HG02759 (cell line): ENCODE results near the gene GSE1.

Experiments
- ATAC-seq: cut with Tn5 transposase; IDR thresholded peaks from one replicate; pipeline ENCODE4 v1.9.1; 2021; ENCODE audit warnings: mild to moderate bottlenecking, moderate library complexity; ENCODE audit not compliant: unreplicated experiment

The GSE1 gene

DNA sequence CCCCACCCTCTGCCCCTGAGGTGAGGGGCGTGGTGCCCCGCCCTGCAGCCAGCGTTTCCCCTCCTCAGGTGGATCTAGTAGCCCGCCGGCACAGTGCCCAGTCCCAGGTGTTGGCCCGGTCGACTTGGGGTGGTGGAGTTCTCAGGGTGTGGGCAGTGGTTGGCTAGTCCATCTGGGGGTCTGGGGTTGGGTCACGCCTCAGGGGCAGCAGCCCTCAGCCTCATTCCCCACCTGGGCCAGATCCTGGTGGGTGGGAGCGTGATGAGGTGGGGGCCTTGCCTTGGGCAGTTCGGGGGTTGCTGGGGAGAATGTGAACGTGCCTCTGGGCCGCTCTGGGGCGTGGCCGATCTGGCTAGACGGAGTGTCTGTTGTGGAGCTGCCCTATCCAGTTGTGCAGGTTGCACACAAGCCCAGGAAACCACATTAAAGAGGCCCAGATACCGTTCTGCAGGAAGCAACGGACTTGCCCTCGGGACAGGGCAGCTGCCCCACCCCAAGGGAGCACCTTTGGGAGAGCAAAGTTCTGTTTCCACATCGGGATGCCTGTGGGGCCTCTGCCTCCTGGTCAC is 32.0 kb downstream of the GSE1 start:
- ATAC-seq, result no peak

DNA sequence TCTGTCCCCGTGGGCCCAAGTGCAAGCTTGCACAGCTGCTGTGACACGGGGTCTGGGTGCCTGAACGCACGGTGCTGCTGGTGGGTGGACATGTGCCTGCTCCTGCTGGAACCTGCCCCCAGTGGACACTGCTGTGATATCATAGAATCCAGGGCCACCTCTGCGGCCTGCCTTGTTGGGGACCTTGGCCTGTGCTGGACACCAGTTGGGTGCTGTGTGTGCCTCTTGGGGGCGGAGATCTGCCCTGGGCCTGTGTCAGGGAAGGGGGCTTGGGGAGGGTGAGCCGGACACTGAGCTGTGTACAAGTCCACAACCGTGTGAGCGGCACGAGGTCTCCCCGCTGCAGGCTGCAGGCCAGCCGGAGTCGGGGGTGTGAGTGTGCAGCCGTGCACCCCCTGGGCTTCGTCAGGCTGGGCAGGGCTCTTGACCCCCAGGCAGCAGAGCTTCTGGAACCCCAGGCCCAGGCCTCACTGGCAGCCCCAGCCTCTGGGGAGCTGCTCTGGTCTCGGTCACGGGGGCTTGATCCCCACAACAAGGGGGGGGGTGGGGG is 33.3 kb downstream of the GSE1 start:
- no peak for ATAC-seq

DNA sequence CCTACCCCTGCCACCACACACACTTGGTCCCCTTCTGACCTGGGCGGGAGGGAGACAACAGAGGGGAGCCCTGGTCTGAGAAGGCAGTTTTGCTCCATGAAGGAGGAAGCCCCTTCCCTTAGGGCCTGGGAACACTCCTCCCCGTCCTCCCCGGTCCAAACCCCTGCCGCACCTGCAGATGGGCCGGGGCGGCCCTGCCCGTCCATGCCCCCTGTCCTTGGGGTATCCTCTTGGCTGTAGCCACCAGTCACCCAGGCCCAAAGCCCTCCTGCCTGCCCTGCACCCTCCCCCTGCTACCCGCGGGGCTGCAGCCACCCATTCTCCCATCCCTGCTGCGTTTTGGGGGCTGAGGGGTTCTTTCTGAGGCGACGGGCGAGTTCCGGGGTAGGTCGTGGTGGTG is 33.9 kb downstream of the GSE1 start:
- no peak for ATAC-seq

DNA sequence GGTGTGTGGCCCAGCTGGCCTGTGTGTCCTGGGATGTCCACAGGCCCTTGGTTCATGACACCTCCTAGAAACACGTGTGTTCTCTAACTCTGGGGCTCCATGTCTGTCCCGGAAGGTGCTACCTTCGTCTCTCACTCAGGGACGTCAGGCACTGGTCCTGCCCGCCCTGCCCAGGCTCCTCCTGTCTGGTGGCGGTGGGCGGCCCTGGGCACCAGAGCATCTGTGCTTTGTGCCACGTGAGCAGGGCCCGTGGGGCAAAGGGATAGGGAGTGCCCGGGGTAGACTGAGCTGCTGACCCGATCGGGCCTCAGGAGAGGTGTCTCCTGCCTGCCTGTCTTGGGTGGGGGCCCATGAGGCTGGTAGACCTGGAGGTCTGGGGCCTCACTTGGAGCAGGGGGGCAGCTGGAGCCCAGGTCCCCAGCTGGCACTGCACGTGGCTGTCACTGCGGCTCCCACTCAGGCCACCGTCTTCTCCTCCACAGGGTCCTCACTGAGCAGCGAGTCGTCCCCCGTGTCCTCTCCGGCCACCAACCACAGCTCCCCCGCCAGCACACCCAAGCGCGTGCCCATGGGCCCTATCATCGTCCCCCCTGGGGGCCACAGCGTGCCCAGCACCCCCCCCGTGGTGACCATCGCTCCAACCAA is 35.1 kb downstream of the GSE1 start:
- no peak for ATAC-seq

DNA sequence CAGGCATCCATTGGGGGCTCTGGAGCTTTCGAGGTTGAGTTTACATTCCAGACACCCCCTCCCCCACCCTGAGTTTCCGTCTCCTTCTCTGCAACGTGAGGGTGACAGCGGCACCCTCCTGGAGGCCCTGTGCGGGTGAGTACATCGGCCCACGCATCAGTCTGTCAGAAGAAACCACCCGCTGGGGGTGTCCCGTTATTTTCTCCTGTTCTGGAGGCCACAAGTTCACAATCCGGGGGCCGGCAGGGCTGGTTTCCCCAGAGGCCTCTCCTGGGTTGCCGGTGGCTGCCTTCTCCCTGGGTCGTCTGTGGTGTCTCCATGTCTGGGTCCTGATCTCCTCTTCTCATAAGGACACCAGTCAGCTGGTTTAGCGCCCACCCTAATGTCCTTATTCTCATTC is 35.7 kb downstream of the GSE1 start:
- ATAC-seq, result no peak

DNA sequence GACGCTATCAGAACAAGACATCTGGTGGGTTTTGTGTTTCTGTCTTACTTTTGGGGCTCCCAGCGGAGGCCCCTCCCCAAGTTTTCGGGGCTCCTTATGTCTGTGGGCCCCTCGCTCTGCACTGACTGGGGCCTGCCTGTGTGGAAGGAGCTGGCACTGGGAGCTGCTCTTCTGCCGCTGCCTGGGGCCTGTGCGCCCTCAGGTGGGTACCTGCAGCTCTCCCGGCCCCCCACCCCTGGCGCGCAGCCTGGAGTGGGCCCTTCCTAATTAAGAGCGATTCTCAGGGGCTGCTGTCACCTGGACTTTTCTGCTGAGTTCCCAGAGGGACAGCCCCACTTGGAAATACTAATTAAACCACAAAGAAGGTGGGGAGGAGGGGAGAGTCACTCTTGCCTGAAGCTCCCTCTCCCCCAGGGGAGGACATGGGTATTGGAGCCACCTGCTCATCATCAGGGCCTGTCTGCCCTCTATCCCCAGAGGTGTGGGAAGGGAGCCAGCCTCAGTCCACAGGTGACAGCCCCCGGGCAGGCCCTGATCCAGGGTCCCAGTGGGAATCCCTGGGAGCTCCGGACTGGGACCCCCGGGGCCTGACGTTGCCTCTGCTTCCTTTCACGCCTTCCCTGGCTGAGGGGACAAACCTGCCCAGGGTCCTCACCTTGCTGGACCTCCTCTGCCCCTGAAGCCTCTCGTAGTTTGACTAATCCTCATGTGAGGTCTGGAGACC is 36.5 kb downstream of the GSE1 start:
- no peak for ATAC-seq

DNA sequence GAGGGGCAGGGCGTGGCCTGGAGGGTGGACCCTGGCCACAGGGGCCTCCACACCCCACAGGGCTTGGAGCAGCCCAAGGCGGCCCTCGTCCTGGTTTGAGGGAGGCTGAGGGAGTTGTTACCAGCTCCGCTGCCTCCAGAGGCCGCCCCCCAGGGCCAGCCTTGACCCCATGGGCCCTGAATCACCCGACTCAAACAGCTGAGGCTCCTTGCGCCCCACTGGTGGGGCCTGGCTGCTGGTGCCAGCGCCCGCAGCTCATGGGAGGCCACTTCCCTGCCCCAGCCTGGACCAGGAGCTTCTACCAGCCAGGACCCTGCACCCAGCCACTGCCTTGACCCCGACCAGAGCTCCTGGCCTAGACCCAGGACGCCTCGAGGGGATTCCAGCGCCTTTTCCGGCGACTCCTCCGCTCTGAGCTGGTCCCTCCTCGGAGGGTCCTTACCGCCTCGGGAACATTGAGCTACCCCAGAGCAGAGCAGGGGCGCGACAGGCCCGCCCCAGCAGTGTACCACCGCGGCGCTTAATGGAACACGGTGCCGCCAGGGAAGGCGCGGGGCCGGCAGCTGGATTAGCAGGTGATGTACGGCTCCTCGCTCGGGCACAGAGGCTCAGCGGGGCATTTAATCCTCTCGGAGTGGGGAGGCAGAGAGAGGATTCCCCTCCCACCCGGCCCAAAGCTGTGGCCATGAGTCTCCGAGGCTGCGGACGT is 37.2 kb downstream of the GSE1 start:
- no peak for ATAC-seq

DNA sequence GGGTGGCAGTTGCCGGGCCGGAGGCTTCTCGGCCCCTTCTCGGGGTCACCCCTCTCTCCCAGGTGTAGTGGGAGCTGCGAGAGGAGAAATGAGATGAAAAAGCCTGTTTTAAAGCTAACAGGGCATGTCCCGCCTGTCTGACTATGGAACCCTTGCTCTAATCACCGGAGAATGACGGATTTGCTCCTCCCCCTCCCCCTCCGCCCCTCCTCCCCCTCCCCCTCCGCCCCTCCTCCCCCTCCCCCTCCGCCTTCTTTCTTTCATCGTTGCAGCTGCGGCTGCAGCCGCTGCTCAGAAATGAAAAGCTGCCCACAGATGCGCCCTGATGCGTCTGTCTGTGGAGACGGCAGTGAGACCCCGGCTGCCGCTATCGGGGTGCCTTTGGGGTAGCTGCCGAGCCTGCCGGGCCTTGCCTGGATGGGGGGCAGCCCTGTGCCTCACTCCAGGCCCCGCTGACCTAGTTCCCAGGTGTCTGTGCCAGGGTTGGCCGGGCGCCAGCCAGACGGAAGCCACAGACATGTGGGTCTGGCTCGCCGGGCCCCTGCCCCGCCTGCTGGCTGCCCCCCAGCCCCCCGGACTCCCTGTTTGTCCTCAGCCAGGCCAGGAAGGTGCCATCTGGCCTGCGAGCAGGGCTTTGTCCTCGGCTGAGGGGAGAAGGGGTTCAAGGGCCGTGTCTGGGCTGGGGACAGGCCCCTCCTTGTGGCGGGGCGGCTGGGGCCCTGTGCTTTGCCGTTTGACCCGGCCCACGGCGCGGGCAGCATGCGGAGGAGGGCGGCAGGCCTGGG is 37.9 kb downstream of the GSE1 start:
- no peak for ATAC-seq

DNA sequence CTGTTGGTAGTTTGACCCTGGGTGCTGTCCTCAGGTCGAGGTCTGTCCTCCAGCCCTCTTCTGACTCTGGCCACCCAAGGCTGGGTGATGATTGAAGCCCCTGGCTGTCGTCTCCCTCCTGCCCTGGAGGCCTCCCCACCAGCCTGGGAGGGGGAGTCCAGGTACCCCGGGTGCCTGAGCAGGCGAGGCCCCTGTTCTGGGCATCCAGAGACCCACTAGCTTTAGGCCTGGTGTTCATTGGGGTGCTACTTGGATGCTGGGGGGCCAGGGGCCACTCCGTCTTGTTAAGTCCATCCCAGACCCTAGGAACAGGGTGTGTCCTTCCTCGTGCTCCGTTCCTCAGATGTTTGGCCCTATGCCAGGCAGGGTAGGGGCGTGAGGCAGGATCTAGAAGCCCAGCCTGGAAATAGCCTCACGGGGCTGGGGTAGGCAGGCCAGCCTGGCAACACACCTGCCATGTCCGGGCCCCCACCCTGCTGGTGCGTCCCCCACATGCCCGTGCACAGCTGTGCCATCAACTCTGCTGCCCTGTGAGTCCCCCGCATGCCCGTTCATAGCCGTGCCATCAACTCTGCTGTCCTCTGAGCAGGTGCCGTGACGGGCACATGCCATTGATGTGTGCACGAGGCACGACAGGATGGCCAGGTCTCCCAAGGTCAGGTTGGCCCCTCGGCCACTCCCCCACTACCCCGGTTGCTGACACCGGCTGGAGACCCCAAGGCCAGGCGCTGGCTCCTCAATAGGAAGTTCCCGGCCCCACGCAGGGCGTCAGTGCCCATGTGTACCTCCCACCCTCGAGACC is 38.7 kb downstream of the GSE1 start:
- no peak for ATAC-seq

DNA sequence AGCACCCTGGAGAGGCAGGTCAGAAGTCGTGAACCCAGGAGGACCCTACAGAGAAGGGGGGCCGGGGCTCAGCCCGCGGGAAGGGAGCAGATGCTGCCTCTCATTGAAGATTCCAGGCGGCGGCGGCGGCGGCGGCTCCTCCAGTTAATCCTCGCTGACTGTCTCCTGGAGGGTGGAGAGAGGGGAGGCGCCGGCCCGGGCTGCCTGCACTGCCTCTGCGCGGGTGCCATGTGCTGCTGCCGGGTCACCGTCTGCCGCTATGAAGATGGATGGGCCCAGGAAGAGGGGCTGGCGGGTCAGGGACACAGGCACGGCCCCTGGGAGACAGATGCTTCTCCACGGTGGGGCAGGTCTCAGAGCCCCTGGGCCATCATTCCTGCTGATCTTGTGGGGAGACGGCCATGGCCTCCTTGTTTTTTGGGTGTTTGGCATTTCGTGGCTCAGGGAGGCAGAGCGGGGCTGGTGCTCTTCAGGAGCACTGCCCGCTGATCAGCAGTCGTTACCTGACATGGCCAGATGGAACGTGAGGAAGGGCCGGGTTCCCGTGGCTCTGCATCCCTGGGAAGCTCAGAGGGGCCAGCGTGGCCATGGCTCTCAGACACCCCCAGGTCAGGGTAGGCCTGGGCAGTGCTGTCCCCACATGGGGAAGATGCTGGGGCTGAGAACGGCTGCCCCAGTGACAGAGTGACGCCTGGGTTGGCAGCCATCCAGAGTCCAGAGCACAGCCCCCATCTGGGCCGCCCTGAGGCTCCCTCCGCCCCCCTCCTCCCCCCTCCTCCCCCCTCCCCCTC is 39.5 kb downstream of the GSE1 start:
- no peak for ATAC-seq

DNA sequence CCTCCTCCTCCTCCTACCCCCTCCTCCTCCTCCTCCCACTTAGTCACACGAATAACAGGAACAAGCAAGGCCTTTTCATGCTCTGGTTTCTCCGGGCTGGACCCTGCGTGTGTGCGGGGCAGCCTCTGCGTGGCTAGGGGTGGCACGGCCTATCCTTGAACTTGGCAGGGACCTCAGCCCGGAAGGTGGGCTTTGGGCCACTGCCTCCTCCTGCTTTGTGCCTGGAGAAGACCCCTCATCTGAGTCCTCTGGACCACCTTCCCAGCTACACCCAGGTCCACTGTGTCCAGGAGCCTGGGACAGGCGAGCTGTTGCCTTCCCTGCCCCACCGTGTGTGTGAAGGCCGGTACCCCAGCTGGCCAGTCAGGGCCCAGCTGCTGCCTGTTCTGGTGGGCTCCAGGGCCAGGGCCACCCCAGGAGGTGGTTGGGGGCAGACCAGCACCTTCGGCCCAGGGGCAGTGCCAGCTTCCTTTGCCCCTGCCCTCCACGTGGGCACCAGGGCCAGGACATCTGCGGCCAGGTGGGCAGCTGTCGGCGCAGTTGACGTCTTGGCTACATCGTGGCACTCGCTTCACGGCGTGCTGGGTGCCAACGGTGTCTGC is 40.3 kb downstream of the GSE1 start:
- no peak for ATAC-seq

DNA sequence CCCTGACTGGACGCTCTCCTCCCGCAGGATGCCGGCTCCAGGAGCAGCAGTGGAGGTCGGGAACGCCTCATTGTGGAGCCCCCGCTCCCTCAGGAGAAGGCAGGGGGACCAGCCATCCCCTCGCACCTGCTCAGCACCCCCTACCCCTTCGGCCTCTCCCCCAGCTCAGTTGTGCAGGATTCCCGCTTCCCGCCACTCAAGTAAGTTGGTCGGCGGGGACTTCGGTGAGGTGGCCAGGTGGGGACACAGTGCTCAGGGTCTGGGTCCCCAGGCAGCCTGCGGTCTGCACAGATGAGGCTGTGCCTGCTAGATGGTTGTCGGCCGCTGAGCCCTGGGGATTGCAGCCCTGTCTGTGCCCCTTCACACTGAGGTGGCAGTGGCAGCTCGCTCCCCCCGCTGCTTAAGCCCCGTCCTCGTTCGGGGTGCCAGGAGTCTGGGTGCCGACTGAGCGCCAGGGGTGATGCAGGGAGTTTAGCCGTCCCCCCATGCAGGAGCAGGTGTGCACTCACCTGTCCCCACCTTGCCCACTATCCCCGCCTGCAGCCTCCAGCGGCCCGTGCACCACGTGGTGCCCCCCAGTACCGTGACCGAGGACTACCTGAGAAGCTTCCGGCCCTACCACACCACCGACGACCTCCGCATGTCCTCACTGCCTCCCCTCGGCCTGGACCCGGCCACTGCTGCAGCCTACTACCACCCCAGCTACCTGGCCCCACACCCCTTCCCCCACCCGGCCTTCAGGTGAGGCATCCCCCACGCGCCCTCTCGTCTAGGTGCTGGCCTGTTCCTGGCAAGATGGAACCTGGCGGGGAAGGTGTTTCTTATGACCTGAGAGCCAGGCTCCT is 41.4 kb downstream of the GSE1 start:
- ATAC-seq, result no peak

DNA sequence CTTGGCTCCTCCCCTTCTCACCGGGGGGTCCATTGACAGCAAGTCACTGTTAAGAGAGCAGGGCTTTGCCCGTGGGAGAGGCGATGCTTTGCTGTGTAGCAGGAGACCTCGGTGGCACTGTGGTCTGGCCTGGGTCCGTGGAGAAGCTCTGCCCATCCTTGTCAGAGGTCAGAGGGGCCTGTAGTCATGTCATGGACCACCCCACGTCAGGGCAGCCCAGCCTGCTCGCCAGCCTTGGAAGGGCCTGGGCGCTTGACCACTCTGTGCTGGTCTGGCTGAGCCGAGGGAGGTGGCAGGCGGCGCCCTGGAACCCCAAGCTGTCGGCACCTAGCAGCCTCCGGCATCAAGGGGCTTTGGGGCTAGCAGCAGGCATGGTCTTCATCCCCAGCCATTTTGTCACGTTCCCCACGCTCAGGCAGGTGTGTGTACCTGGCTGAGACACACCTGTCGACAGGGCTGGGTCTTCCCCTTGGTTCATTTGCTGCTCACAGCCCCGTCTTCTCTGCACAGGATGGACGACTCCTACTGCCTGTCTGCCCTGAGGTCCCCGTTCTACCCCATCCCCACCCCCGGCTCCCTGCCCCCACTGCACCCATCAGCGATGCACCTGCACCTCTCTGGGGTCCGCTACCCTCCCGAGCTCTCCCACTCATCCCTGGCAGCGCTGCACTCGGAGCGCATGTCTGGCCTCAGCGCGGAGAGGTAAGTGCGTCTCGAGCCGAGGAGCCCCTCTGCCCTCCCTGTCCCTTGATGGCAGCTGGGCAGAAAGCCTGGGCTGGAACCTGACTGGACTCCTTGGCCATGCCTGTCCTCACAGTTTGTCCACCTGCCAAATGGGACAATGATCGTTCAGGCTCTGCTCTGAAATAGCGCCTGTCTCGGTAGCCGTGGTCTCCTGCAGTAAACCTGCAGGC is 42.4 kb downstream of the GSE1 start:
- ATAC-seq, result no peak

DNA sequence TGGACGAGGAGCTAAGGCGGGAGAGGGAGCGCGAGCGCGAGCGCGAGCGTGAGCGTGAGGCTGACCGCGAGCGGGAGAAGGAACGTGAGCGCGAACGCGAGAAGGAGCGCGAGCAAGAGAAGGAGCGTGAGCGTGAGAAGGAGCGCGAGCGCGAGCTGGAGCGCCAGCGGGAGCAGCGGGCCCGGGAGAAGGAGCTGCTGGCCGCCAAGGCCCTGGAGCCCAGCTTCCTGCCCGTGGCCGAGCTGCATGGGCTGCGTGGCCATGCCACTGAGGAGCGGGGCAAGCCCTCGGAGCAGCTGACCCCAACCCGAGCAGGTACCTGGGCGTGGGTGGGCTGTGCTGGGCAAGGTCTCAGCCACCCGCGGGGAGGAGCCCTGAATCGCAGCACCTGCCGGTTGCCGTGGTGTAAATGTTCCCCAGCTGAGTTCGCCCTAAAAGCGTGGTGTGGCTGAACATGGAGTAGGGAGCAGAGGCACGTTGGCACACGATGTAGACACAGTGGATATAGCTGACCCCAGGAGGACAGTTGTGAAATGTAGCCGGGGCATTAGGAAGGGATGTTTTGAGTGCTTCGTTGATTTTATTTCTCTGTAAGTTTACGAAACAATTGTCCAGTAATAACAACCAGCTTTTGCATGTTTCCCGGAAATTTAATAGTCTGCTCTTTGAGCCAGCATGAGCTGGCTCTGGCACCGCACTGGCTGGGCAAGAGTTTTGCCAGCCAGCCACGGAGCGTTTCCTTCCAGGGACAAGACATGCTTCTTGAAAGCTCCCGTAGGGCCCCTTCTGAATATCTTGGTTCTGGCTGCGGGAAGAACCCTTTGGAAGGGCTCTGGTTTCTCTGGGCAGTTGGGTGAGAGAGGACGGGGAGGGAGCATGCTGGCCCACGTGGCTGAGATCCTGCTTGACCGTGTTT is 43.5 kb downstream of the GSE1 start:
- no peak for ATAC-seq

DNA sequence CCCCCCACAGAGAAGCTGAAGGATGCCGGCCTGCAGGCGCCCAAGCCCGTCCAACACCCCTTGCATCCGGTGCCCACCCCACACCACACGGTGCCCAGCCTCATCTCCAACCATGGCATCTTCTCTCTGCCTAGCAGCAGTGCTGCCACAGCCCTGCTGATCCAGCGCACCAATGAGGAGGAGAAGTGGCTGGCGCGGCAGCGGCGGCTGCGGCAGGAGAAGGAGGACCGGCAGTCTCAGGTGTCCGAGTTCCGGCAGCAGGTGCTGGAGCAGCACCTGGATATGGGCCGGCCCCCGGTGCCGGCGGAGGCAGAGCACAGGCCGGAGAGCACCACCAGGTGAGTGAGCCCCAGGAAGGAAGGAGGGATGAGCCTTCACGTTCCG is 44.1 kb downstream of the GSE1 start:
- ATAC-seq, result no peak

DNA sequence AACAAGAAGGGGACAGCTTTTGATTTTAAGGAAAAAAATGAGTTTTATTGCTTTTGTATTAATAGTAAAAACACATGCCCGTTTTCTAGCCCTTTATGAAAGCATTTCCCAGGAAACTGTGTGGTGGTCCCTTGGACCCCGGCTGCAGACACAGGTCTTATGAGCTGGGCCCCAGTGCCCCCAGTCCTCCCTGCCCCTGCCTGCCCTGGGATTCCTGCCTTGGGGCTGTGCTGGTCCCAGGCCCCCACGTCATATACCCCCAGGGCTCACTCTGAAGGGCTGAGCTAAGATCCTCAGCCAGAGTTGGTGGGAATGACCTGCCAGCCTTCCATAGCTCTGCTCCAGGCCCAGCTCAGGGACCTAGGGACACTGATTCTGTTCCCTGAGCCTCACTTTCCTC is 44.9 kb downstream of the GSE1 start:
- no peak for ATAC-seq
